Measurements from ENCODE around the gene WASF3. TPM values are rescaled to one million over a fixed set of nuclear protein-coding genes. Genes with fewer than 3 reads are reported as not detected.

Gene WASF3
- total RNA-seq, 1 donor from 2014 or later: 9.9 TPM

DNA sequence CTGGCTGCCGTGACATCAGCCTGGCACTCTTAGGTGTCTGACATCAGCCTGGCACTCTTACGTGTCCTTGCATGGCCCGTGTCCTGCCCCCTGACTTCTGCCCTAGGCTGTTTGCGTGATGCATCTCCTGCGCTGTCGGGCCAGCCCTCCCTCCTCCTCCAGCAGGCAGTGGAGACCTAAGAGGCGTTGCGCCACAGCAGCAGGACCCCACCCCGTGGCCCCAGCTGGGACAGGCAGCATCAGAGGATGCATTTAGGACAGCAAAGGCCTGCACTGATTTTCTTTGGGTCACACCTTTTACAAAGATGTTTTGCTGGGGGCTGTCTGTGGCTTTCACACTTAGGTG is 137.8 kb downstream of the WASF3 start:
- intact Hi-C loops (cut with DNase I): loop anchor here (5.0 kb wide), 1 partner anchor 38 kb away; no protein-coding TSS in a partner anchor
- DNase-seq (ENCODE audit: missing footprints): no peak
- ATAC-seq: peak; percentile 32

DNA sequence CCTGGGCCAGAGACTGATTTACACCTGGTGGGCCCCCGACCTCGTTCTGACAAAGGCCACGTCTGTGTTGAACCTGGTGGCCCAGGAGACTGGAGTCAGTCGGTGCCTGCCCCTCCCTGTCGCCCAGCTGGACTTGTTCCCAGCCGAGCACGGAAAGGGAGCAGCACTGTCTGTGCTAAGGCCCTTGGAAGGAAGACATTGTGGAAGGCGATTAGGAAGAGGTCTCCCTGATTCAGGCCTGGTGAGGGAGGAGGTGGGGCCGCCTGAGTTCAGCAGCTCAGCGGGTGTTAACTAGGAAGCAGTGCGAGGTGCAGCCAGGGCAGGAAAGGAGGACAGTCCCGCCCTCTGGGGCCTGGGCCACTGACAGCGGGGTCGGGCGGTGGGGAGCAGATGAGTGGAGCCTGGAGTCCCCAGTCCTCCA is 138.4 kb downstream of the WASF3 start:
- intact Hi-C loops (cut with DNase I): loop anchor here (5.0 kb wide), 1 partner anchor 39 kb away; no protein-coding TSS in a partner anchor
- ATAC-seq (no peak), DNase-seq (ENCODE audit: missing footprints) (peak; percentile 60)

DNA sequence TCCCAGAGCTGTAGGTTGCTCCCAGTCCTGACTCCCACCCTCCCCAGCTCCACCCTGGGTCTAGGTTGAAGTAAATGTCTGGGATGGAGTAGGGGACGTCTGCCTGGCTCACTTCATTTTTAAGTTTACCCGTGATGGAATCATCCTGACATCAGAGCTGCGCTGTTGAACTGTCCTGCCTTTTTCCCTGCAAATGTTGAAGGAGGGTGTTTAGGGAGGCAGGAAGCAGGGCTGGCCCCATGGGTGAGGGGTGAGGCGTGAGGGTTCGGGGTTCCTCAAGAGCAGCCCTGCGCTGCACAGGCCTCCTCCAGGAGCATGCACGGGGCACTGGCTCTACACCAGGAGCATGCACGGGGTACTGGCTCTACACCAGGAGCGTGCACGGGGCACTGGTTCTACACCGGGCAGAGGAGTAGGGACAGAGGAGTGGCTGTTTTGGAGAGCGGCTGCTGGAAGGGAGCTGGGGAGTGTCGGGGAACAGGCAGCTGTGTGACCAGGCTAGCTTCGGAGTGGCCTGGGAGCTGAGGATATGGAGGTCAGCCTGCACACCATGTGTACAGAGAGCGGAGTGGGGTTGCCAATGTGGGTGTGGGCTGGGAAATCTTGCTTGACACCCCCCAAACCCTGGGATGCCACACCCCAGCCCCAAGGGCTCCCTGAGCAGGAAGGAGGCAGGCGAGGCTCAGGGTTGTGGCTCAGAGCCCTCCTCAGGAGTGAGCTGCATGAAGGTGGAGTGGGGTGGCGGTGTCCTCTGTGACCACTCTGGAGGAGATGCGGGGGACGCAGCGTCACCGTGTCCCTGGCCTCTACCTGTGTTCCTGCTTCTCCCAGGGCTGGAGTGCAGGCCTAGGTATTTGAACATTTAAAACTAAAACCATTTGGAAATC is 139.8 kb downstream of the WASF3 start:
- DNase-seq (ENCODE audit: missing footprints): peak; percentile 63
- no peak for ATAC-seq
- intact Hi-C loops (cut with DNase I): loop anchor here (5.0 kb wide), 1 partner anchor 40 kb away; no protein-coding TSS in a partner anchor

DNA sequence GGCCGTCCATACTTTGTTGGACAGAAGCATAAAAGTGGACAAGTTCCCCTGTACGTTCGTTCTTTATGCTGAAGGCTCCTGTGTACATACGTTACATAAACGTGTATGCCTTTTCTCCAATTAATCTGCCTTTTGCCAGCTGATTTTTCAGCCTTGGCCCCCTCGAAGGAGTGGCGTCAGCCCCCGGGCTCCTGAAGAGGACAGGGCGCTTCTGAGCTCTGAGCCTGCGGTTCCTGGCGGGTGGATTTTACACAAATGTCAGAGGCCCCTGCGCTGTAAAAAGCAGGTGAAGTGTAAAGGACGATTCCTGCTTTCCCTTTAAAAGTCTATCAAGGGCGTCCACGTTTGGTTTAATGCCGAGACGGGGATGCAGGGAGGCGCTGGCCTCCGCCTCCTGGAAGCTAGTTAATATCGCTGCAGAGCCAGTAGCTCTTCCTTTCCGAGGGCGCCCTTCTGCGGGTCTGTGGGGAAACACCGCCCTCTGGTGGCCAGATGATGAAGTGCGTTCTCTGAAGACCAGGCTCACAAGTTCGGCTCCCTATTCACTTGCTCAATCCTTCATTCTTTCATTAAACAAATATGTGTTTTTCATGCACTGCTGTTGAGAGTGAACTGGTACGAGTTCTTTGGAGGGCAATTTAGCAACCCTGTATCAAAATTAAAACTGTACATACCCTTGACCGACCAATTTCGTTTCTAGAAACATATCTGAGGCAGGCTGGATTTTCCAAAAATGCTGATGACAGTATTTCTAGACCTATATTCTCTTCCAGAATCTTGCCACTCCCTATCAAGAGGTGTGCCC is 141.1 kb downstream of the WASF3 start:
- intact Hi-C loops (cut with DNase I): loop anchor here (2.0 to 5.0 kb wide), 3 partner anchors 41 to 514 kb away; no protein-coding TSS in a partner anchor
- peak; percentile 84 for ATAC-seq
- DNase-seq (ENCODE audit: missing footprints): peak; percentile 86

- ATAC-seq: no peak
- no peak for DNase-seq (ENCODE audit: missing footprints)
- intact Hi-C loops (cut with DNase I): loop anchor here (2.0 to 5.0 kb wide), 3 partner anchors 42 to 514 kb away; no protein-coding TSS in a partner anchor
Measured at GRCh38 chr13:26699197-26699490, 141.7 kb downstream of the WASF3 start.

DNA sequence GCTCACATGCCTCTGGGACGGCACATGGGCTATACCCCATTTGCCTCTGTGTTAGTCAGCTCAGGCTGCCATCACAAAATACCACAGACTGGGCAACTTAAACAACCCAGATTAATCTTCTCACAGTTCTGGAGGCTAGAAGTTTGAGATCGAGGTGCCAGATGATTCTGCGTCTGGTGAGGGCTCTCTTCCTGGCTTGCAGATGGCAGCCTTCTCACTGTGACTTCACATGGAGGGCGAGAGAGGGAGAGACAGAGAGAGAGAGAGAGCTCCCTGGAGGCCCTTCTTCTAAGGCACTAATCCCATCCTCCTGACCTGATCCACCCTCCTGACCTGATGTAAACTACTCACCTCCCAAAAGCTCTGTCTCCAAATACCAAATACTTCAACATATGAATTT is 148.1 kb downstream of the WASF3 start:
- ATAC-seq (no peak), DNase-seq (ENCODE audit: missing footprints) (no peak)
- intact Hi-C loops (cut with DNase I): no loop called here

GRCh38 chr13:26706381-26706780 is 148.9 kb downstream of the WASF3 start:
- intact Hi-C loops (cut with DNase I): no loop called here
- ATAC-seq: no peak
- no peak for DNase-seq (ENCODE audit: missing footprints)

DNA sequence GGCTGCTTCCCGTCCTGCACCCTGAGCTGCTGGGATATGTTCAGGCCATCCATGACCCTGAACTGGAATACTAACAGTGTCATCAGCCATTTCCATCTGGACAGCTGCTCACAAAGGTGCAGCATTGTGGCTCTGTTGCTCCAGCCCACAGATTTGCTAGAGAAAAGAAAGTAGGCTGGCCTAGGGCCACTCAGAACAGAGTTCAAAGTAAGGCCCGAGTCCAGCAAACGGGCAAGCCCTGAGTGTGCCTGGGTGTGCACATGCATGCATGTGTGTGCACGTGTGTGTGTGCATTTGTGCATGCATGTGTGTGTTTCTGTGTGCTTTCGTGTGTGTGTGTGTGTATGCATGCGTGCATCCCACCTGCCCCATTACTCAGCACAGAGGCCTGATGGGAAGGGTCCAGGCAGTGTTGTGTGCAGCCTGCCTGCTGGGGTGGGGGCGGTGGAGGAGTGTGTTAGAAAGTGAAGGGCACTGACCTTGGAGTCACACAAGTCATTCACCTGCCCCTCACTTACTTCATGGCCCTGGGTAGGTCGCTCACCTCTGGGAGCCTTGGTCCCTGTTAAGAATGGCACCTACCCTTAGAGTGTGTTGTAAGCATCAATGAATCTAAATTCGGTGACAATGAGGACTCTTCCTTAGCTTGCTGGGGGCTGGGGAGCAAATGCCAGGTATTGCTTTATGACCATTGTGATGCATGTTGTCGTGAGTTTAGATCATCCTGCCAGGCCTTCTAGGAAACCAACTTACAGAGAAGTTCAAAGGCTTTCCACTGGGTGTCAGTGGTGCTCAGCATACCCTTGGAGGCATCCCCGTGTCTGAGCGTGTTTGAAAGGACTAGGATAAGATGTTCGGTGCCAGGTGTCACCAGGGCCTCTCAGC is 149.9 kb downstream of the WASF3 start:
- ATAC-seq: peak; percentile 59
- intact Hi-C loops (cut with DNase I): loop anchor here (1.0 kb wide), 2 partner anchors 166 to 223 kb away; no protein-coding TSS in a partner anchor
- no peak for DNase-seq (ENCODE audit: missing footprints)

DNA sequence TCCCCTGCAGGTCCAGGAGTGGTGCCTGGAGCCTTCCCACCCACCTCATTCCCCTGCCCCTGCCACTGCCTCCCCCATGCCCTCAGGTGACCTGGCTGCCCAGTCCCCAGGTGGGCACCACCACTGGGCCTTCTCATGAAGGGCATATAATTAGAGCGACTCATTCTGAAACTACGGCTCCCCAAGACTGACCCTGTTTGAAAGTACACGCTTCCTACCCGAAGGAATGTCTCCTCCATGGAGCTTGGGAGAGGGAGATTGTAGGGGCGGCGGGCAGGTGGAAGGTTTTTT is 150.5 kb downstream of the WASF3 start:
- ATAC-seq (no peak), DNase-seq (ENCODE audit: missing footprints) (no peak)
- intact Hi-C loops (cut with DNase I): no loop called here

- DNase-seq (ENCODE audit: missing footprints) (no peak), ATAC-seq (no peak)
- intact Hi-C loops (cut with DNase I): no loop called here
Measured at GRCh38 chr13:26709461-26709860, 152.0 kb downstream of the WASF3 start.

DNA sequence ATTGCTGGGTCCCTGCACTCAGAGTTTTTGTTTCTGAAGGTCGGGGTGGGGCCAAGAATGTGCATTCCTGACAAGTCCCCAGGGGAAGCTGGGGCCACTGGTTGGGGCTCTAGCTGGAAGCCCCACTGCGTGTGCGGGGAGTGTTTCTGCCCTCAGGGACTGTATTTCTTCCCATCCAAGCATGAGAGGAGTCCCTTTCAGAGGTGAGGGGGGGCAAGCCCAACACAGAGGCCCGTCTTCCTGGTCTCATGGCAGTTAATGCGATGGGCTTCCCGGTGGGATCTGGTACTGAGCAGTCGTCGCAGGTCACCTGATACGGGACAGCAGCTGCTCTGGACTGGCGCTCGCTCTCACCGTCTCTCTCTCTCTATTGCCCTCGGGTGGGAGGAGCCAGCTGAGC is 152.7 kb downstream of the WASF3 start:
- intact Hi-C loops (cut with DNase I): no loop called here
- no peak for ATAC-seq
- DNase-seq (ENCODE audit: missing footprints): no peak

DNA sequence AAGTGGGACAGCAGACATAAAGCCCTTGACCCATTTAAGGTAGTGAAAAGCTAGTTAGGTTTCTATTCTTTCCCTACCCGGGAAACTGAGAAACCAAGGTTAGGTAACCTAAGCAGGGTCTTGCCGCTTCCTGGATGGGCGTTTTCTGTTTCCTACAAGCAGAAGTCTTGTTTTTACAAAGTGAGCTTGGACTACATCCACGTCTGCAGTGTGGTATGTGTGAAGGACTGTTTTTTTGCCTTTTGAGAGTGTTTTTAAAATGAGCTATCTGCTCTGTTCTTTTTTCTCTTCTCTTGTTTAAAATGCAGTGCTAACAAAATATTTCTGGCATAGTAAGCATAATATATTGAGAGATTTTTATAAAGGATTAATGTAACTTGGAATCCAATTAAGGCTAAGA is 153.7 kb downstream of the WASF3 start:
- DNase-seq (ENCODE audit: missing footprints) (no peak), ATAC-seq (no peak)
- intact Hi-C loops (cut with DNase I): no loop called here

GRCh38 chr13:26713341-26713740 is 155.9 kb downstream of the WASF3 start:
- DNase-seq (ENCODE audit: missing footprints) (no peak), ATAC-seq (no peak)
- intact Hi-C loops (cut with DNase I): no loop called here

GRCh38 chr13:26716984-26717383 is 159.5 kb downstream of the WASF3 start:
- intact Hi-C loops (cut with DNase I): no loop called here
- no peak for DNase-seq (ENCODE audit: missing footprints)

GRCh38 chr13:26718146-26718545 is 160.7 kb downstream of the WASF3 start:
- DNase-seq (ENCODE audit: missing footprints) (no peak), ATAC-seq (no peak)
- intact Hi-C loops (cut with DNase I): no loop called here

More at GRCh38 chr13:26716984-26717383, 159.5 kb downstream of the WASF3 start:
- no peak for ATAC-seq

- ATAC-seq (no peak), DNase-seq (ENCODE audit: missing footprints) (no peak)
- intact Hi-C loops (cut with DNase I): no loop called here
Measured at GRCh38 chr13:26718872-26719271, 161.4 kb downstream of the WASF3 start.

DNA sequence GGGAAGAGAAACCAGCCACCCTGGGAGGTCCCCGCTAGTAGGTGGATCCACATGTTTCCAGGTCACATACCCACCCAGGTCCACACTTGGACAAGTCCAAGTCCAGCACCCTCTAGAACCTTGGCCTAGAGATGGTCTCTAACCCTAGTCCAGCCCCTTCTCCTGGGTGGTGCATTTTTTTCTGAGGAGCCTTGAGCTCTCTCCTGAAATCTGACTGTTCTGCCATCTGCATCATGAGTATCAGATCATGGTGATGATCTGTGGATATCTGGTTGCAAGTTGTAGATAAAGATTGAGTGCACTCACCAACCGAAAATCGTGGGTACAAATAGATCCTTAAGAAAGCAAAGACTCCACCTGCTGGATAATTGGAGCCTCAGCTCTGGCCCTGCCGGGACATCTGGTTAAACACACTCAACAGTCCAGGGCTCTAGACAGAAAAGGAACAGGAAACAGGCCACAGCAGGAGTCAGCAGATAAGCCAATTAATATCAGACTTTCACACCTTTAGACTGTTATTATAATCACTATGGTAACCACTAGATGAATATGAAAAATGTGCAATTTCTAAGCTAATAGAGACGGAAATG is 162.0 kb downstream of the WASF3 start:
- intact Hi-C loops (cut with DNase I): no loop called here
- ATAC-seq (no peak), DNase-seq (ENCODE audit: missing footprints) (no peak)

DNA sequence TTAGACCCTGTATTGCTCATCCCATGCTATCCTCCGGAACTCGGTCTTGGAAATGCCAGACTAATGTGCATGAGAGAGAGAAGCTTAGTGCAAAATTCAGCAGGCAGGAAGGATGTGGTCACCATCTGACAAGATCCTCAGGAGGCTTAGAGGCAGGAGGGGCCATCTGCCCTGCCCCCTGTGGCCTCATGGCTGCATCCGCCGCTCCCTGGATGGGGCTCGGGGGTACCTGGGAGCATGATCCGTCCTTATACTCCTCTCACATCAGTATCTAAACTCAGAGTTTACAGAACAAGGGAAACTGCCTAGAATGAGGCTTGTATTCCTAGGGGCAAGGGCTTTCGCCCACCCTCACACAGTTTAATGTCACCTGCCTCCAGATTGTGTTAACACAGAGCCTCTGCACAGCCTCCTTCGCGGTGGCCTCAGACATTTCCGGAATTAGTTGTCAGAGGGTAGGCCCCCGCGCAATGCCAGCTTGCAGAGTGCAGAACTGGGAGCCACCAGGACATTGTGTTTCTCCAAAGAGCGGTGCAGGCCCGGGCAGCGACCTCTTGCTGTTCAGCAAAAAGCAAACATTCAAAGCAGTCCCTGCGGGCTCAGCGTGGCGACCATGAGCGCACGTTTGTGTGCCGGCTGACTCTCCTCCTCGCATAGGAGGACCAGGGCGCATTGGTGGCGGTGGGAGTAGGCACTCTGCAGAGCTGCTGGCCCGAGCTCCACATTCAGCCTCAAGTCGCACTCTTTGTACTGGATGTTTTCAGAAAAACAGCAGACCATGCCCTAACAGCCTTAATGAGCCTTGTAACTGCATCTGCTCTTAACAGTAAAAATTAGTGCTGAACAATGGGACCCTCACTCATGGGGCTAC is 164.0 kb downstream of the WASF3 start:
- intact Hi-C loops (cut with DNase I): no loop called here
- peak; percentile 70 for DNase-seq (ENCODE audit: missing footprints)
- no peak for ATAC-seq

Data from Right ventricle myocardium inferior (tissue), 1 donor.